K562 (cell line): Measurements from ENCODE around the gene ZGLP1. TPM values are rescaled to one million over a fixed set of nuclear protein-coding genes. Genes with fewer than 3 reads are reported as not detected.

Experiments
- CCNT2 ChIP-seq: IDR thresholded peaks from 2 replicates; pipeline ENCODE4 v1.6.1; 2011; ENCODE audit warnings: borderline replicate concordance, low read depth, mild to moderate bottlenecking, moderate library complexity, mixed read lengths, low read length; ENCODE audit not compliant: insufficient read length; ENCODE audit errors: extremely low read depth
- CTBP1 ChIP-seq: fragments of 450-650 bp; IDR thresholded peaks from 2 replicates; pipeline ENCODE4 v1.6.1; 2016; ENCODE audit warnings: borderline replicate concordance
- HDAC2 ChIP-seq: fragments of 450-650 bp; IDR thresholded peaks from 2 replicates; pipeline ENCODE4 v1.6.1; 2016; ENCODE audit warnings: mild to moderate bottlenecking
- HMG20B ChIP-seq: fragments of 250-450 bp; sonication (Bioruptor Pico); IDR thresholded peaks from 2 replicates; pipeline ENCODE4 v1.5.0; 2021; ENCODE audit warnings: mild to moderate bottlenecking
- HNRNPK ChIP-seq: fragments of 200-400 bp; formaldehyde crosslinking; IDR thresholded peaks from one replicate; pipeline ENCODE4 v1.6.1; 2018; ENCODE audit warnings: mild to moderate bottlenecking, low read depth, low read length; ENCODE audit not compliant: poor library complexity, severe bottlenecking
- LARP7 ChIP-seq: fragments of 450-650 bp; IDR thresholded peaks from 2 replicates; pipeline ENCODE4 v1.6.1; 2016
- MAX ChIP-seq: sonication (generic); formaldehyde crosslinking; IDR thresholded peaks from 2 replicates; pipeline ENCODE4 v1.9.0; 2022; ENCODE audit warnings: mild to moderate bottlenecking, missing genetic modification reagents
- MYBL2 ChIP-seq, 2 experiments: fragments of 450-650 bp in 1 of 2; sonication (generic) in 1 of 2; formaldehyde crosslinking in 1 of 2; IDR thresholded peaks; 2 replicates each; pipeline versions ENCODE4 v1.6.1 to v1.8.1; 2017 to 2022; ENCODE audit warnings: borderline replicate concordance in 1 of 2, inconsistent platforms in 1 of 2, low read depth in 1 of 2, mild to moderate bottlenecking in 1 of 2, missing genetic modification reagents in 1 of 2, moderate library complexity in 1 of 2
- NBN ChIP-seq: fragments of 450-650 bp; IDR thresholded peaks from 2 replicates; pipeline ENCODE4 v1.6.1; 2016; ENCODE audit warnings: low read depth, mild to moderate bottlenecking
- NFIX ChIP-seq: fragments of 250-450 bp; sonication (Bioruptor Pico); IDR thresholded peaks from 2 replicates; pipeline ENCODE4 v1.4.0; 2020; ENCODE audit warnings: low read depth, mild to moderate bottlenecking, moderate library complexity
- PHTF2 ChIP-seq: fragments of 250-450 bp; sonication (Bioruptor Pico); IDR thresholded peaks from 2 replicates; pipeline ENCODE4 v1.5.0; 2021; ENCODE audit warnings: mild to moderate bottlenecking
- POLR2B ChIP-seq: fragments of 450-650 bp; IDR thresholded peaks from 2 replicates; pipeline ENCODE4 v1.6.1; 2018; ENCODE audit warnings: low read depth; ENCODE audit not compliant: partially characterized antibody
- RREB1 ChIP-seq: fragments of 250-450 bp; sonication (Bioruptor Pico); IDR thresholded peaks from 2 replicates; pipeline ENCODE4 v1.4.0; 2020
- TCF15 ChIP-seq: fragments of 250-450 bp; sonication (Bioruptor Pico); IDR thresholded peaks from 2 replicates; pipeline ENCODE4 v1.8.0; 2022; ENCODE audit warnings: moderate library complexity, mild to moderate bottlenecking, inconsistent platforms
- YY1 ChIP-seq, 3 experiments: IDR thresholded peaks; 2 replicates each; pipeline ENCODE4 v1.6.1; 2011; ENCODE audit warnings: low read length in 2 of 3, mild to moderate bottlenecking in 2 of 3, moderate library complexity in 2 of 3, borderline replicate concordance in 1 of 3, control low read depth in 1 of 3, low read depth in 1 of 3; ENCODE audit not compliant: insufficient read depth in 3 of 3, insufficient replicate concordance in 2 of 3, control insufficient read depth in 1 of 3, insufficient read length in 1 of 3; ENCODE audit errors: extremely low read depth in 1 of 3
- ZNF12 ChIP-seq: sonication (generic); formaldehyde crosslinking; IDR thresholded peaks from 2 replicates; pipeline ENCODE4 v1.4.0; 2020; ENCODE audit warnings: mild to moderate bottlenecking, missing genetic modification reagents
- ZNF3 ChIP-seq: fragments of 250-450 bp; sonication (Bioruptor Pico); IDR thresholded peaks from 2 replicates; pipeline ENCODE4 v1.5.0; 2021; ENCODE audit warnings: mild to moderate bottlenecking, moderate library complexity
- ZNF449 ChIP-seq: fragments of 250-450 bp; sonication (Bioruptor Pico); IDR thresholded peaks from 2 replicates; pipeline ENCODE4 v1.8.0; 2022; ENCODE audit warnings: moderate library complexity, mild to moderate bottlenecking, inconsistent platforms
- ZNF830 ChIP-seq: fragments of 250-450 bp; sonication (Bioruptor Pico); IDR thresholded peaks from 2 replicates; pipeline ENCODE4 v1.5.0; 2021; ENCODE audit warnings: mild to moderate bottlenecking
- polyA plus RNA-seq, 8 experiments: library from polyadenylated mRNA; depleted of rRNA in 4 of 8; stranded (reverse) in 5 of 8; unstranded in 3 of 8; fragments of >200 nt; fragmentation: Nextera tagmentation in 2 of 8; fragmentation: Illumina TruSeq in 1 of 8; extraction: Ambion mirVana in 2 of 8; extraction: Trizol in 1 of 8; gene quantifications; 2 replicates each; pipeline versions ENCODE4 v1.2.1 to v1.2.3, GENCODE V29; 2011 to 2014; ENCODE audit warnings: inconsistent platforms in 1 of 8, missing spikeins in 1 of 8
- total RNA-seq, 7 experiments: library from RNA; depleted of rRNA in 6 of 7; stranded (reverse); fragments of >200 nt in 6 of 7; fragmentation: Illumina TruSeq in 2 of 7; extraction: Trizol in 2 of 7; gene quantifications; 2 replicates each; pipeline versions ENCODE4 v1.2.1 to v1.2.3, GENCODE V29; 2011 to 2021; ENCODE audit warnings: low replicate concordance in 1 of 7

The ZGLP1 gene
- total and polyA plus RNA-seq, 9 of the 15 experiments (the other 6 are each of a cell fraction or from before 2014, with no cell fraction given), result 0.24 to 4.5 (median 2.2) TPM

GRCh38 chr19:10290876-10291553 is 18.6 kb downstream of the ZGLP1 start (continued):
- TF ChIP-seq ZNF449 (CRISPR knock-in tag) (no peak), HNRNPK (no peak), ZNF830 (no peak), LARP7 (no peak), NBN (no peak), NFIX (no peak), HDAC2 (peak; percentile 52; the same call in 1 of the 2 replicates), ZNF3 (CRISPR knock-in tag) (no peak), MAX (CRISPR knock-in tag) (peak; percentile 61; the same call in 1 of the 2 replicates), RREB1 (CRISPR knock-in tag) (0 out of 2 replicates have a peak, but pooled peaks have one; percentile 15), ZNF12 (peak; percentile 43), YY1 (IDR thresholded peaks at IDR 0.05; ENCODE audit: borderline replicate concordance in 1 of 3, control insufficient read depth in 1 of 3, extremely low read depth in 1 of 3, insufficient read depth in 3 of 3, insufficient read length in 1 of 3, insufficient replicate concordance in 2 of 3, low read depth in 1 of 3, low read length in 2 of 3) (peak in 1 of 3 experiments; percentile 49), MYBL2 (IDR thresholded peaks at IDR 0.05; ENCODE audit: low read depth) (no peak), MYBL2 (CRISPR knock-in tag; IDR thresholded peaks at IDR 0.05; ENCODE audit: borderline replicate concordance) (no peak), CCNT2 (no peak), HMG20B (CRISPR knock-in tag) (no peak), PHTF2 (CRISPR knock-in tag) (no peak), POLR2B (peak; percentile 68), CTBP1 (0 out of 2 replicates have a peak, but pooled peaks have one; percentile 39), TCF15 (CRISPR knock-in tag) (no peak)
